ENCODE data around the gene FLYWCH1. TPM values are rescaled to one million over a fixed set of nuclear protein-coding genes. Genes with fewer than 3 reads are reported as not detected.

The FLYWCH1 gene
- total and polyA plus RNA-seq, 10 of the 15 experiments (the other 5 are each of a cell fraction or from before 2014, with no cell fraction given) = 0.47 to 33.8 (median 11.2) TPM

DNA sequence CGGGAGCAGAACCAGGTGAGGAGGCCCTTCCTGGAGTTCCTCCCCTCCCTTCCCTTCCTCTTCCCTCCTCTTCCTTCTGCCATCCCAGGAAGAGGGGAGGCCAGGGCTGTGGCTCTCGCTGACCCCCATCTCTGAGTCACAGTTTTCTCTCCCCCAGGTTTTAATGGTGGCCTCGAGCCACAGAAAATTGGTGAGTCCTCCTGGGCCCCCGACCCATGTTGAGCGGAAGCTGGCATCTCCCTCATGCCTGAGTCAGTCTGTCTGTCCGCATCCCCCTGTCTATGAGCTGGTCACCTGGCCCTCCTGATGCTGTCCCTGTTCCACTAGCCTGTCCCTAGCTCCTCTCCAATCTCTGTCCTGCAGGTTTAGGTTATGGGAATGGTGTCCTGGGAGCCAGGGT, 88.2 kb downstream of the FLYWCH1 start (continued):
- TF ChIP-seq, protein P1, sequence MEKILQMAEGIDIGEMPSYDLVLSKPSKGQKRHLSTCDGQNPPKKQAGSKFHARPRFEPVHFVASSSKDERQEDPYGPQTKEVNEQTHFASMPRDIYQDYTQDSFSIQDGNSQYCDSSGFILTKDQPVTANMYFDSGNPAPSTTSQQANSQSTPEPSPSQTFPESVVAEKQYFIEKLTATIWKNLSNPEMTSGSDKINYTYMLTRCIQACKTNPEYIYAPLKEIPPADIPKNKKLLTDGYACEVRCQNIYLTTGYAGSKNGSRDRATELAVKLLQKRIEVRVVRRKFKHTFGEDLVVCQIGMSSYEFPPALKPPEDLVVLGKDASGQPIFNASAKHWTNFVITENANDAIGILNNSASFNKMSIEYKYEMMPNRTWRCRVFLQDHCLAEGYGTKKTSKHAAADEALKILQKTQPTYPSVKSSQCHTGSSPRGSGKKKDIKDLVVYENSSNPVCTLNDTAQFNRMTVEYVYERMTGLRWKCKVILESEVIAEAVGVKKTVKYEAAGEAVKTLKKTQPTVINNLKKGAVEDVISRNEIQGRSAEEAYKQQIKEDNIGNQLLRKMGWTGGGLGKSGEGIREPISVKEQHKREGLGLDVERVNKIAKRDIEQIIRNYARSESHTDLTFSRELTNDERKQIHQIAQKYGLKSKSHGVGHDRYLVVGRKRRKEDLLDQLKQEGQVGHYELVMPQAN (conservative IDR thresholded peaks at IDR 0.05) = no peak
- TF ChIP-seq MYC (IDR thresholded peaks at IDR 0.05; ENCODE audit: insufficient read depth, insufficient read length, insufficient replicate concordance, low read length, severe bottlenecking) = no peak
- TF ChIP-seq TCF3 (IDR thresholded peaks at IDR 0.05; ENCODE audit: borderline replicate concordance, insufficient read depth, low read depth, low read length) = no peak
- no peak for TF ChIP-seq GABPA (IDR thresholded peaks at IDR 0.05; ENCODE audit: low read depth)
- TF ChIP-seq CREB1 (IDR thresholded peaks at IDR 0.05; ENCODE audit: low read depth) = no peak
- TF ChIP-seq TCF7 (IDR thresholded peaks at IDR 0.05; ENCODE audit: borderline replicate concordance) = no peak
- TF ChIP-seq EGR1 (IDR thresholded peaks at IDR 0.05; ENCODE audit: borderline replicate concordance in 1 of 2, low read depth in 2 of 2, low read length in 2 of 2) = no peak
- TF ChIP-seq, protein P2, sequence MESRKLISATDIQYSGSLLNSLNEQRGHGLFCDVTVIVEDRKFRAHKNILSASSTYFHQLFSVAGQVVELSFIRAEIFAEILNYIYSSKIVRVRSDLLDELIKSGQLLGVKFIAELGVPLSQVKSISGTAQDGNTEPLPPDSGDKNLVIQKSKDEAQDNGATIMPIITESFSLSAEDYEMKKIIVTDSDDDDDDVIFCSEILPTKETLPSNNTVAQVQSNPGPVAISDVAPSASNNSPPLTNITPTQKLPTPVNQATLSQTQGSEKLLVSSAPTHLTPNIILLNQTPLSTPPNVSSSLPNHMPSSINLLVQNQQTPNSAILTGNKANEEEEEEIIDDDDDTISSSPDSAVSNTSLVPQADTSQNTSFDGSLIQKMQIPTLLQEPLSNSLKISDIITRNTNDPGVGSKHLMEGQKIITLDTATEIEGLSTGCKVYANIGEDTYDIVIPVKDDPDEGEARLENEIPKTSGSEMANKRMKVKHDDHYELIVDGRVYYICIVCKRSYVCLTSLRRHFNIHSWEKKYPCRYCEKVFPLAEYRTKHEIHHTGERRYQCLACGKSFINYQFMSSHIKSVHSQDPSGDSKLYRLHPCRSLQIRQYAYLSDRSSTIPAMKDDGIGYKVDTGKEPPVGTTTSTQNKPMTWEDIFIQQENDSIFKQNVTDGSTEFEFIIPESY (IDR thresholded peaks at IDR 0.05) = no peak

DNA sequence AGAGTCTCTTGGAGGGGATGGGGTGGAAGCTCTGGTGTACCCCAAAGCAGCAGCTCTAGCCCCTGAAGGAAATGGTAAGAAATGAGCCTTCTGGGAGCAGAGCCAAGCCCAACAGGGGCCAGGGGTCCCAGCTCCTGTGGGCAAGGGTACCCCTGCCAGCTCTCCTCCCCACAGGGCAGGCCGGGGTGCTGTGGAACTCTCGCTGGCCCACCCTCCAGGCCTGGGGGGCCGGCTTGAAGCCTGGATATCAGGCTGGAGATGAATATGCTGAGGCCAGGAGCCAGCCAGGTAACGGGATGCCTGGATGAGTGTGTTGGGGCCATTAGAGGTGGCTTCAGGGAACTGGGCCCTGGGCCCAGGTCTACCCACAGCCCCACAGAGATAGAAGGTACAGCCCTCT, 88.8 kb downstream of the FLYWCH1 start:
- Histone ChIP-seq H3K27ac (ENCODE audit: control insufficient read depth, insufficient read depth) (no peak overlapping the region), H3K79me2 (ENCODE audit: control insufficient read depth, insufficient read depth, low read length) (no peaks in the 10 kb centered on the region), H3K4me3 (no peak overlapping the region), H3K9ac (ENCODE audit: control insufficient read depth, insufficient read depth, low read length) (no peak overlapping the region), H4K20me1 (ENCODE audit: control insufficient read depth, insufficient read depth) (no peaks in the 10 kb centered on the region), H3K4me2 (ENCODE audit: control insufficient read depth, insufficient read depth) (no peak overlapping the region), H3K9me3 (replicated peaks; ENCODE audit: control insufficient read depth, insufficient read depth, low read length) (no peaks in the 10 kb centered on the region), H3K36me3 (ENCODE audit: control insufficient read depth in 2 of 2, insufficient read depth in 2 of 2, low read length in 1 of 2) (no peaks in the 10 kb centered on the region), H3K27me3 (replicated peaks in 1 of 2; ENCODE audit: control insufficient read depth in 2 of 2, insufficient read depth in 2 of 2, low read length in 1 of 2) (peaks cover 0 to 8% of the 10 kb centered on the region in 2 experiments; a peak in 3 of 4 replicates), H2AFZ (ENCODE audit: control insufficient read depth, low read depth, low read length) (no peak overlapping the region), H3K4me1 (ENCODE audit: control insufficient read depth, insufficient read depth, low read length) (no peaks in the 10 kb centered on the region)
- in situ Hi-C loops (cut with MboI) (no loop called here), intact Hi-C loops (cut with micrococcal nuclease; ENCODE audit: unreplicated experiment) (no loop called here)
- DNase-seq (ENCODE audit: low read depth, low spot score) = no peak
- CTCF ChIA-PET = interaction anchor here (1.1 to 11.3 kb wide), 2 partner anchors 26 to 128 kb away, joined by 3 to 421 read pairs; partner anchors contain the start of genes CLDN6, HCFC1R1, THOC6 and TNFRSF12A
- POLR2A ChIA-PET = no interaction called here
- no peak for ATAC-seq
- SMC1A ChIA-PET (ENCODE audit: uncharacterized antibody, unreplicated experiment) = no interaction called here
- FAIRE-seq = no peak
- WGBS (ENCODE audit: insufficient coverage, insufficient replicate concordance, low lambda C conversion rate, missing lambda C conversion rate) = 6% methylated on average over 4 of the region's 4 CpGs
- RAD21 ChIA-PET (ENCODE audit: unreplicated experiment) = interaction anchor here (0.6 to 2.0 kb wide), 3 partner anchors 28 to 278 kb away, joined by 3 to 9 read pairs (median 4); no protein-coding TSS in a partner anchor
- BruUV-seq (replicated peaks) = no TSS peak
- TF ChIP-seq IKZF2 (IDR thresholded peaks at IDR 0.05) = no peak
- no peak for TF ChIP-seq SIX5 (IDR thresholded peaks at IDR 0.05; ENCODE audit: low read depth, low read length, severe bottlenecking)
